Keratinocyte (primary cell): Measurements from ENCODE around the gene SERTAD2. TPM values are rescaled to one million over a fixed set of nuclear protein-coding genes. Genes with fewer than 3 reads are reported as not detected.

Source experiments
- DNase-seq: peaks from one replicate; pipeline ENCODE4 v3.0.0-alpha.2; 2011; ENCODE audit warnings: low read depth, missing footprints, low spot score
- FAIRE-seq: peaks from 2 replicates; lab custom pipeline; 2011; peaks lifted over from hg19 to GRCh38; lab: Jason Lieb, UNC
- H2AFZ ChIP-seq: 2 replicates; pipeline ENCODE4 v1.6.0; 2012; ENCODE audit warnings: low read length, control low read depth, inconsistent platforms; ENCODE audit not compliant: control insufficient read depth
- H3K27ac ChIP-seq: 2 replicates; pipeline ENCODE4 v1.5.1; 2011; ENCODE audit warnings: low read length; ENCODE audit not compliant: control insufficient read depth, insufficient read depth
- H3K27me3 ChIP-seq: 3 replicates; pipeline ENCODE4 v1.6.0; 2011; ENCODE audit warnings: low read length; ENCODE audit not compliant: control insufficient read depth, insufficient read depth; ENCODE audit errors: extremely low read depth
- H3K36me3 ChIP-seq, 2 experiments: 2 replicates in 1 of 2; 3 replicates in 1 of 2; pipeline ENCODE4 v1.5.1; 2011; ENCODE audit warnings: low read length in 2 of 2, mild to moderate bottlenecking in 1 of 2; ENCODE audit not compliant: control insufficient read depth in 2 of 2, insufficient read depth in 2 of 2; ENCODE audit errors: extremely low read depth in 1 of 2
- H3K4me1 ChIP-seq: 3 replicates; pipeline ENCODE4 v1.5.1; 2011; ENCODE audit warnings: low read length; ENCODE audit not compliant: control insufficient read depth, insufficient read depth; ENCODE audit errors: extremely low read depth
- H3K4me2 ChIP-seq: 3 replicates; pipeline ENCODE4 v1.6.0; 2011; ENCODE audit warnings: low read depth, low read length; ENCODE audit not compliant: control insufficient read depth, insufficient read depth; ENCODE audit errors: extremely low read depth
- H3K4me3 ChIP-seq, 3 experiments: fragments of 200-600 bp in 1 of 3; sonication (generic) in 1 of 3; 2 replicates in 2 of 3; 3 replicates in 1 of 3; pipeline ENCODE4 v1.5.1; 2011 to 2016; ENCODE audit warnings: low read length in 3 of 3, mild to moderate bottlenecking in 3 of 3, control low read depth in 2 of 3, inconsistent platforms in 1 of 3, low read depth in 1 of 3, mixed read lengths in 1 of 3, mixed run types in 1 of 3, moderate library complexity in 1 of 3; ENCODE audit not compliant: control insufficient read depth in 2 of 3, insufficient read depth in 2 of 3; ENCODE audit errors: extremely low read depth in 1 of 3
- H3K79me2 ChIP-seq: 2 replicates; pipeline ENCODE4 v1.6.0; 2012; ENCODE audit warnings: low read length; ENCODE audit not compliant: control insufficient read depth, insufficient read depth
- H3K9ac ChIP-seq: 3 replicates; pipeline ENCODE4 v1.6.0; 2011; ENCODE audit warnings: low read length; ENCODE audit not compliant: control insufficient read depth, insufficient read depth; ENCODE audit errors: extremely low read depth
- H3K9me1 ChIP-seq: 3 replicates; pipeline ENCODE4 v1.6.0; 2011; ENCODE audit warnings: low read length; ENCODE audit not compliant: control insufficient read depth, insufficient read depth; ENCODE audit errors: extremely low read depth
- H3K9me3 ChIP-seq: 2 replicates; pipeline ENCODE4 v1.5.1; 2012; ENCODE audit warnings: low read depth, low read length; ENCODE audit not compliant: control insufficient read depth
- H4K20me1 ChIP-seq: 3 replicates; pipeline ENCODE4 v1.6.0; 2011; ENCODE audit warnings: low read length; ENCODE audit not compliant: control insufficient read depth, insufficient read depth; ENCODE audit errors: extremely low read depth
- CTCF ChIP-seq, 3 experiments: IDR thresholded peaks in 1 of 3; conservative IDR thresholded peaks in 1 of 3; optimal IDR thresholded peaks in 1 of 3; 2 replicates in 2 of 3; 3 replicates in 1 of 3; pipeline versions ENCODE3 to v1.5.1; 2011; ENCODE audit warnings: low read length in 3 of 3, mild to moderate bottlenecking in 3 of 3, moderate library complexity in 2 of 3, control low read depth in 1 of 3, inconsistent platforms in 1 of 3; ENCODE audit not compliant: insufficient read depth in 2 of 3; ENCODE audit errors: extremely low read depth in 1 of 3
- EZH2 ChIP-seq: IDR thresholded peaks from one replicate; pipeline ENCODE4 v1.6.1; 2012; ENCODE audit warnings: inconsistent platforms, mild to moderate bottlenecking, low read length, moderate library complexity
- dilution Hi-C: fragments of 300-500 bp; cut with MboI; formaldehyde crosslinking; loops from one replicate; pipeline ENCODE4 v1.7.0; 2020; ENCODE audit warnings: low sequenced_read_pairs; ENCODE audit not compliant: extremely low pct_ligation_motif_present
- polyA plus RNA-seq, 5 experiments: library from polyadenylated mRNA; depleted of rRNA in 3 of 5; stranded (reverse) in 3 of 5; stranded (forward) in 1 of 5; unstranded in 1 of 5; fragments of >200 nt; gene quantifications; 1 replicate in 1 of 5; 2 replicates in 3 of 5; 3 replicates in 1 of 5; pipeline versions ENCODE4 v1.2.1 to v1.2.3, GENCODE V29; 2011 to 2012; ENCODE audit warnings: missing spikeins in 2 of 5, low read depth in 1 of 5, low replicate concordance in 1 of 5

SERTAD2 gene
- polyA plus RNA-seq, 1 donor (not counting 4 experiments of a cell fraction or from before 2014, with no cell fraction given) = 13.1 TPM

DNA sequence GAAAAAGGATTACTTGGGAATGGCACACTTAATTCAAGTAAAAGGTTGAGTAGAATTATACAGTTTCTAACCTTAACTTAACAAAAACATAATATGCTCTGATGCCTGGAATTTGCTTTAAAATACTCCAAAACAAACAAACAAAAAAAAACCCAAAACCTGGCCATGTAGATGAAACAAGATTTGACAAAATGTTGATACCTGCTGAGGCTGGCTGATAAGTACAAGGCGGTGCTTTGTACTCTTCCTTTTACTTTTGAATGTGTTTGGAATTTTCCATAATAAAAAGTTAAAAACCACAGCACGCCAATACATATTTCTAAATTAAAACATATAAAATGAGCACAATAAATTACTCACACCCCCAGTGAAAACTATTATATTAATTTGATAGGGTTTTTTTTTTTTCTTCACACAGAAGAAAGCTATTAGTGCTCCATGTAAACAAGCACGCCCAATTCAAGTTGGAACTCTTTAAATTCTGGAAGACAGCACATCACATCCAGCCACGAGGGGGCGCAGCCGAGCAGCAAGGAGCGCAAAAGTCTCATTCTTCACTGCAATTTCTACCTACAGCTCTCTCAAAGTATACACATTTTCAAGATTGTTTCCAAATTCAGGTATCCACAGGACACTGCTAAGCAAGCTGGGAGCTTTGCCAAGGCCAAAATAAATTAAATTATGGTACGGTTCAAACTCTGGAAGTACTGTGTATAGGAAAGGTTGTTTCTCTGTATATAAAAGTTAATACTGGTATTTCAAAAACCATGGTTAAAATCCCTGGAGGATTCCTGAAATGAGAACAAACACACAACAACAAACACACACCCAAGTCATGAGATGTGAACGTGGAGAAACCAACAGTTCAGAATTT, 7.5 kb downstream of the SERTAD2 start:
- Histone ChIP-seq H3K4me2 (peak overlapping the region; percentile 85), H3K36me3 (no peaks in the 10 kb centered on the region), H3K79me2 (peaks cover 89% of the 10 kb centered on the region), H4K20me1 (no peaks in the 10 kb centered on the region), H3K27ac (peak overlapping the region; percentile 100), H3K9me3 (no peaks in the 10 kb centered on the region), H3K9me1 (no peaks in the 10 kb centered on the region), H3K4me1 (peaks cover 90% of the 10 kb centered on the region), H2AFZ (no peak overlapping the region), H3K4me3 (peak overlapping the region in 2 of 3 experiments; percentile 22 to 46), H3K27me3 (no peaks in the 10 kb centered on the region), H3K9ac (peak overlapping the region; percentile 88)
- dilution Hi-C loops = no loop called here
- DNase-seq (no peak), FAIRE-seq (peak; percentile 69)
- TF ChIP-seq CTCF (optimal IDR thresholded peaks at IDR 0.05 in 1 of 3, IDR thresholded peaks at IDR 0.05 in 1 of 3, conservative IDR thresholded peaks at IDR 0.05 in 1 of 3; ENCODE audit: extremely low read depth in 1 of 3, insufficient read depth in 2 of 3, low read length in 3 of 3) (peak; percentile 86 to 97 (median 87)), EZH2 (no peak)

GRCh38 chr2:64644458-64645382, 9.0 kb downstream of the SERTAD2 start:
- Histone ChIP-seq H4K20me1 (no peaks in the 10 kb centered on the region), H3K27me3 (no peaks in the 10 kb centered on the region), H3K79me2 (peaks cover 89% of the 10 kb centered on the region), H3K9me3 (no peaks in the 10 kb centered on the region), H3K27ac (peak overlapping the region; percentile 100), H2AFZ (no peak overlapping the region), H3K36me3 (no peaks in the 10 kb centered on the region), H3K9ac (peak overlapping the region; percentile 88), H3K4me3 (peak overlapping the region; percentile 29 to 72 (median 46)), H3K9me1 (no peaks in the 10 kb centered on the region), H3K4me2 (peak overlapping the region; percentile 85), H3K4me1 (peaks cover 90% of the 10 kb centered on the region)
- dilution Hi-C loops = no loop called here
- DNase-seq (no peak), FAIRE-seq (peak; percentile 80)
- TF ChIP-seq EZH2 = no peak
- peak in 1 of 3 experiments; percentile 4 for TF ChIP-seq CTCF (optimal IDR thresholded peaks at IDR 0.05 in 1 of 3, IDR thresholded peaks at IDR 0.05 in 1 of 3, conservative IDR thresholded peaks at IDR 0.05 in 1 of 3; ENCODE audit: extremely low read depth in 1 of 3, insufficient read depth in 2 of 3, low read length in 3 of 3)
